CD14-positive monocyte (primary cell): ENCODE data around the gene RNF19B. TPM values are rescaled to one million over a fixed set of nuclear protein-coding genes. Genes with fewer than 3 reads are reported as not detected.
"Not testable (repeated sequence)": the region's sequence is repeated elsewhere in the genome, so short reads cannot be mapped to it uniquely, and the experiment has no call there.

Source experiments
- DNase-seq, 3 donors: peaks; one replicate each; pipeline ENCODE4 v3.0.0-alpha.2; 2011 to 2022
- H2AFZ ChIP-seq: 2 replicates; pipeline ENCODE4 v1.6.0; 2012; ENCODE audit warnings: mild to moderate bottlenecking, low read depth, low read length, inconsistent platforms; ENCODE audit not compliant: insufficient read depth, poor library complexity, severe bottlenecking
- H3K27ac ChIP-seq, 2 donors: 1 replicate in 1 of 2; 2 replicates in 1 of 2; pipeline ENCODE4 v1.5.1; 2012 to 2013; ENCODE audit warnings: low read length in 2 of 2, control low read depth in 1 of 2, inconsistent platforms in 1 of 2, low read depth in 1 of 2, mild to moderate bottlenecking in 1 of 2
- H3K27me3 ChIP-seq, 2 donors: one replicate each; pipeline versions ENCODE4 v1.6.0 to v1.6.1; 2011 to 2013; ENCODE audit warnings: low read length in 2 of 2; ENCODE audit not compliant: control insufficient read depth in 2 of 2, insufficient read depth in 2 of 2
- H3K36me3 ChIP-seq, 2 donors: replicated peaks in 1 of 2; 1 replicate in 1 of 2; 2 replicates in 1 of 2; pipeline versions ENCODE4 v1.5.1 to v1.6.1; 2012 to 2013; ENCODE audit warnings: low read length in 2 of 2, control low read depth in 1 of 2, inconsistent platforms in 1 of 2, mild to moderate bottlenecking in 1 of 2; ENCODE audit not compliant: insufficient read depth in 2 of 2, control insufficient read depth in 1 of 2
- H3K4me1 ChIP-seq, 2 donors: 1 replicate in 1 of 2; 2 replicates in 1 of 2; pipeline versions ENCODE4 v1.5.1 to v1.6.1; 2012 to 2013; ENCODE audit warnings: low read length in 2 of 2, control low read depth in 1 of 2, inconsistent platforms in 1 of 2, mild to moderate bottlenecking in 1 of 2, moderate library complexity in 1 of 2; ENCODE audit not compliant: insufficient read depth in 2 of 2, control insufficient read depth in 1 of 2
- H3K4me2 ChIP-seq: replicated peaks from 2 replicates; pipeline ENCODE3; 2012; ENCODE audit warnings: low read length, moderate library complexity, mild to moderate bottlenecking; ENCODE audit not compliant: poor library complexity, severe bottlenecking; ENCODE audit errors: extremely low read depth
- H3K4me3 ChIP-seq, 3 experiments: fragments of 200-600 bp in 1 of 3; sonication (generic) in 1 of 3; replicated peaks in 1 of 3; 1 replicate in 2 of 3; 2 replicates in 1 of 3; pipeline ENCODE4 v1.5.1; 2011 to 2013; ENCODE audit warnings: low read length in 3 of 3, mild to moderate bottlenecking in 3 of 3, control low read depth in 2 of 3, low read depth in 2 of 3, inconsistent platforms in 1 of 3, moderate library complexity in 1 of 3
- H3K79me2 ChIP-seq: 2 replicates; pipeline ENCODE4 v1.6.0; 2012; ENCODE audit warnings: mild to moderate bottlenecking, control low read depth, inconsistent platforms, low read length, moderate library complexity; ENCODE audit not compliant: insufficient read depth
- H3K9ac ChIP-seq: 2 replicates; pipeline ENCODE4 v1.6.0; 2017; ENCODE audit warnings: low read length, mild to moderate bottlenecking; ENCODE audit not compliant: insufficient read depth, poor library complexity, severe bottlenecking
- H3K9me3 ChIP-seq, 2 donors: replicated peaks in 1 of 2; 1 replicate in 1 of 2; 2 replicates in 1 of 2; pipeline versions ENCODE4 v1.5.1 to v1.6.1; 2012 to 2013; ENCODE audit warnings: low read length in 2 of 2, control low read depth in 1 of 2; ENCODE audit not compliant: control insufficient read depth in 1 of 2, insufficient read depth in 1 of 2
- H4K20me1 ChIP-seq: 2 replicates; pipeline ENCODE4 v1.6.0; 2012; ENCODE audit warnings: mild to moderate bottlenecking, low read length, control low read depth, moderate library complexity; ENCODE audit not compliant: insufficient read depth
- H3K27ac Mint-ChIP-seq, 7 donors: one replicate each; pipeline ENCODE4 v1.8.0; 2020; ENCODE audit warnings: mild to moderate bottlenecking in 7 of 7, mixed read lengths in 7 of 7, moderate library complexity in 6 of 7, inconsistent platforms in 2 of 7
- H3K27me3 Mint-ChIP-seq, 3 donors: one replicate each; pipeline ENCODE4 v1.8.0; 2021 to 2022; ENCODE audit warnings: low read depth in 3 of 3, mild to moderate bottlenecking in 3 of 3, mixed read lengths in 3 of 3, moderate library complexity in 3 of 3, inconsistent platforms in 1 of 3
- H3K36me3 Mint-ChIP-seq, 2 donors: one replicate each; pipeline ENCODE4 v1.8.0; 2020; ENCODE audit warnings: mixed read lengths in 2 of 2, inconsistent platforms in 1 of 2, mild to moderate bottlenecking in 1 of 2
- H3K4me1 Mint-ChIP-seq: one replicate; pipeline ENCODE4 v1.8.0; 2020; ENCODE audit warnings: mild to moderate bottlenecking, mixed read lengths
- H3K4me3 Mint-ChIP-seq, 2 donors: one replicate each; pipeline ENCODE4 v1.8.0; 2020; ENCODE audit warnings: mild to moderate bottlenecking in 2 of 2, mixed read lengths in 2 of 2, moderate library complexity in 1 of 2
- H3K9me3 Mint-ChIP-seq, 7 donors: one replicate each; pipeline ENCODE4 v1.8.0; 2020 to 2022; ENCODE audit warnings: mixed read lengths in 7 of 7, mild to moderate bottlenecking in 6 of 7, moderate library complexity in 6 of 7, inconsistent platforms in 2 of 7
- CTCF ChIP-seq: fragments of 200-600 bp; IDR thresholded peaks from one replicate; pipeline ENCODE4 v1.8.0; 2022; ENCODE audit warnings: antibody characterized with exemption, mild to moderate bottlenecking
- WGBS: methylation state at CpG from one replicate; pipeline ENCODE4 v1.1.5; 2013; ENCODE audit warnings: missing lambda C conversion rate; ENCODE audit not compliant: insufficient coverage; 5-methylcytosine and 5-hydroxymethylcytosine counted together
- intact Hi-C, 2 donors: fragments of 100-400 bp; cut with micrococcal nuclease; formaldehyde crosslinking; loops; one replicate each; pipeline versions ENCODE4 v1.15.0 to v1.15.1; 2023
- polyA plus RNA-seq, 3 donors: library from polyadenylated mRNA; depleted of rRNA in 1 of 3; unstranded in 2 of 3; stranded (reverse) in 1 of 3; fragments of 300-500 nt in 2 of 3; fragments of >200 nt in 1 of 3; fragmentation: Illumina TruSeq in 2 of 3; gene quantifications; 1 replicate in 2 of 3; 2 replicates in 1 of 3; pipeline ENCODE4 v1.2.3, GENCODE V29; 2012 to 2021

RNF19B gene
- polyA plus RNA-seq, 3 donors: 4.1 to 106 (median 5.8) TPM

GRCh38 chr1:32978854-32979253, 14.2 kb upstream of the RNF19B start:
- no peaks in the 10 kb centered on the region for H3K36me3 ChIP-seq
- no peak overlapping the region for H3K4me3 ChIP-seq
- no peaks in the 10 kb centered on the region for H3K79me2 ChIP-seq
- 100% methylated on average over 1 of the region's 4 CpGs for WGBS
- DNase-seq: no peak
- H2AFZ ChIP-seq: no peak overlapping the region
- peaks cover 0 to 9% (median 1%) of the 10 kb centered on the region in 7 donors for H3K9me3 Mint-ChIP-seq
- TF ChIP-seq CTCF: no peak
- peaks cover 59% of the 10 kb centered on the region for H3K4me1 Mint-ChIP-seq
- H3K4me3 Mint-ChIP-seq: no peak overlapping the region
- peak overlapping the region in 3 of 7 donors; percentile 48 to 89 (median 53) for H3K27ac Mint-ChIP-seq
- no peak overlapping the region for H3K27ac ChIP-seq
- H3K36me3 Mint-ChIP-seq: peaks cover 4 to 6% of the 10 kb centered on the region in 2 donors
- no peaks in the 10 kb centered on the region for H3K27me3 ChIP-seq
- no peak overlapping the region for H3K4me2 ChIP-seq
- peaks cover 3 to 9% (median 7%) of the 10 kb centered on the region in 3 donors for H3K27me3 Mint-ChIP-seq
- intact Hi-C loops: no loop called here
- H3K4me1 ChIP-seq: peaks cover 63 to 70% of the 10 kb centered on the region in 2 donors
- no peaks in the 10 kb centered on the region for H3K9me3 ChIP-seq
- H4K20me1 ChIP-seq: no peaks in the 10 kb centered on the region
- H3K9ac ChIP-seq: no peak overlapping the region

DNA sequence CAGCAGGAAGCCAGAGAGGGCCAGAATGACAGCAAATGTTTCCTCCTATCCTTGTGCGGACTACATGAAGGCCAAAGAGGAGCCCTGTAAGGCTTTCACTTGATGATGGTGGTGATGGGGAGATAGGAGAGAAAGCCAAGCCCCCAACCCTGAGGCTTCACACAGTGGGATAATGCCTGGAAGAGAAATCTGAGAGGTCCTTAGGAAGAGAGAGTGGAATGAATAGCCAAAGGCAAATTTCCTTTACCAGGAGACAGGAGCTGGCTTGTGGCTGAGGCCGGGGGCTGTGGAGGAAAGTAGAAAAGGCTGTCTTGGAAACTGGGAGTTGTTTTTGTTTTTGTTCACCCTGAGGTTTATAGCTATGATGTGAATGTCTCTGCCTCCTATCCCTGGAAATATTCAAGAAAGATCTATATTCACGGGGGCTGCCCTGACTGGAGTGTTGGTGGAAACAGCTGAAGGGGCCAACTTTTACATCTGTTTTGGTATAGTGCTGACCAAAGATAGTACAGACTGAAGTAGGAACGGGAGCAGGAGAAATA, 13.0 kb upstream of the RNF19B start:
- no peak overlapping the region for H3K4me2 ChIP-seq
- WGBS: 100% methylated on average over 1 of the region's 4 CpGs
- no peak overlapping the region for H2AFZ ChIP-seq
- H3K9ac ChIP-seq: no peak overlapping the region
- H3K27me3 ChIP-seq: peaks cover 3 to 6% of the 10 kb centered on the region in 2 donors
- intact Hi-C loops: no loop called here
- H3K36me3 ChIP-seq: no peaks in the 10 kb centered on the region
- peaks cover 8 to 13% (median 12%) of the 10 kb centered on the region in 3 donors for H3K27me3 Mint-ChIP-seq
- H3K27ac Mint-ChIP-seq: peak overlapping the region in 5 of 7 donors; percentile 23 to 84 (median 61)
- no peak overlapping the region for H3K27ac ChIP-seq
- TF ChIP-seq CTCF: no peak
- H3K4me1 Mint-ChIP-seq: peaks cover 50% of the 10 kb centered on the region
- no peaks in the 10 kb centered on the region for H3K9me3 ChIP-seq
- H3K79me2 ChIP-seq: no peaks in the 10 kb centered on the region
- H4K20me1 ChIP-seq: no peaks in the 10 kb centered on the region
- H3K4me3 Mint-ChIP-seq: peak overlapping the region in 1 of 2 donors; percentile 7
- no peak for DNase-seq
- peaks cover 3 to 7% of the 10 kb centered on the region in 2 donors for H3K36me3 Mint-ChIP-seq
- H3K4me1 ChIP-seq: peaks cover 53 to 64% of the 10 kb centered on the region in 2 donors
- H3K4me3 ChIP-seq: no peak overlapping the region
- H3K9me3 Mint-ChIP-seq: peaks cover 0 to 11% (median 2%) of the 10 kb centered on the region in 7 donors

- Mint-ChIP-seq H3K4me3 (peak overlapping the region in 1 of 2 donors; percentile 21), H3K4me1 (peaks cover 41% of the 10 kb centered on the region)
These were observed 10.4 kb upstream of the RNF19B start for GRCh38 chr1:32975055-32975454.

More at GRCh38 chr1:32975055-32975454, 10.4 kb upstream of the RNF19B start:
- H3K79me2 ChIP-seq, H4K20me1 ChIP-seq, H3K9ac ChIP-seq, H3K27ac ChIP-seq, H3K4me3 ChIP-seq, intact Hi-C loops, H2AFZ ChIP-seq, H3K36me3 ChIP-seq, H3K4me2 ChIP-seq, DNase-seq, H3K9me3 ChIP-seq: not testable (repeated sequence)
- Mint-ChIP-seq H3K27me3 (peaks cover 27 to 30% (median 29%) of the 10 kb centered on the region in 3 donors), H3K27ac (peak overlapping the region in 1 of 7 donors; percentile 62), H3K36me3 (peaks cover 9 to 23% of the 10 kb centered on the region in 2 donors), H3K9me3 (peaks cover 0 to 14% (median 5%) of the 10 kb centered on the region in 7 donors)
- WGBS: 77% methylated on average over 15 of the region's 30 CpGs
- H3K4me1 ChIP-seq: peaks cover 35 to 40% of the 10 kb centered on the region in 2 donors
- H3K27me3 ChIP-seq: peaks cover 22 to 26% of the 10 kb centered on the region in 2 donors
